Subcutaneous abdominal adipose tissue (tissue), 5 donors: ENCODE data around the gene PFKP.

Experiments
- H3K27ac ChIP-seq: one replicate; pipeline ENCODE4 v1.7.0; 2013; ENCODE audit warnings: low read depth, mild to moderate bottlenecking, inconsistent platforms, low read length, moderate library complexity
- H3K27me3 ChIP-seq, 5 donors: one replicate each; pipeline ENCODE4 v1.7.0; 2013; ENCODE audit warnings: low read length in 5 of 5, inconsistent platforms in 1 of 5; ENCODE audit not compliant: control insufficient read depth in 5 of 5, insufficient read depth in 4 of 5
- H3K36me3 ChIP-seq, 5 donors: one replicate each; pipeline ENCODE4 v1.7.0; 2013; ENCODE audit warnings: low read length in 5 of 5; ENCODE audit not compliant: control insufficient read depth in 5 of 5, insufficient read depth in 5 of 5
- H3K4me1 ChIP-seq, 5 donors: one replicate each; pipeline ENCODE4 v1.7.0; 2013; ENCODE audit warnings: low read length in 5 of 5, mild to moderate bottlenecking in 3 of 5, moderate library complexity in 1 of 5; ENCODE audit not compliant: control insufficient read depth in 5 of 5, insufficient read depth in 5 of 5
- H3K4me3 ChIP-seq, 5 donors: one replicate each; pipeline ENCODE4 v1.7.0; 2013; ENCODE audit warnings: low read length in 5 of 5, low read depth in 1 of 5
- H3K9ac ChIP-seq, 5 donors: one replicate each; pipeline ENCODE4 v1.7.0; 2013; ENCODE audit warnings: low read length in 5 of 5, mild to moderate bottlenecking in 4 of 5, moderate library complexity in 3 of 5
- H3K9me3 ChIP-seq, 5 donors: one replicate each; pipeline ENCODE4 v1.7.0; 2013; ENCODE audit warnings: low read length in 5 of 5; ENCODE audit not compliant: control insufficient read depth in 5 of 5
- donor health status: healthy.
- donor health status: healthy.
- donor health status: healthy.
- donor health status: healthy.
- donor health status: healthy.

PFKP gene

DNA sequence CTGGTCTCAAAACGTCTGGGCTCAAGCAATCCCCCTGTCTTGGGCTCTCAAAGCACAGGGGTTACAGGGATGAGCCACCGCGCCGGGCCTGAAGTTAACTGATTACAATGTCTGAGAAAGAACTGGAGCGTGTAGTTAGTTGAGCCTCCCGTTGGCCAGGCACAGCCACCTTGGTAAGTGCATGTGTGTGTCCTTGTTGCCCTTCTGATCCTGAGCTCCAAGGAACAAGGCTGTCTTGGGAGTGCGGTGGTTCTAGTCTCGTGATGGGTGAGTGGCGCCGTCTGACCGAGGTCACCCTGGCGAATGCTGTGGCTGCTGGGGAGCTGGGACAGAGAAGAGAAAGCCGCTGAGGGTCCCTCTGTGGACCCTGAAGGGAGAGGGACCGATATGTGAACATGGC lies 54.7 kb downstream of the PFKP start:
- Histone ChIP-seq H3K9me3 (no peaks in the 10 kb centered on the region), H3K4me3 (no peak overlapping the region), H3K27me3 (peaks cover 0 to 4% (median 0%) of the 10 kb centered on the region in 5 donors), H3K9ac (no peak overlapping the region), H3K4me1 (peaks cover 4 to 14% (median 13%) of the 10 kb centered on the region in 5 donors), H3K27ac (no peak overlapping the region), H3K36me3 (peaks cover 0 to 43% (median 28%) of the 10 kb centered on the region in 5 donors)

- no peak overlapping the region for H3K4me3 ChIP-seq
- no peaks in the 10 kb centered on the region for H3K27me3 ChIP-seq
- no peak overlapping the region for H3K27ac ChIP-seq
- H3K9ac ChIP-seq: no peak overlapping the region
- H3K9me3 ChIP-seq: no peaks in the 10 kb centered on the region
- H3K36me3 ChIP-seq: peaks cover 0 to 37% (median 22%) of the 10 kb centered on the region in 5 donors
- peaks cover 4 to 19% (median 16%) of the 10 kb centered on the region in 5 donors for H3K4me1 ChIP-seq
Measured at GRCh38 chr10:3122486-3123205, 55.3 kb downstream of the PFKP start.

DNA sequence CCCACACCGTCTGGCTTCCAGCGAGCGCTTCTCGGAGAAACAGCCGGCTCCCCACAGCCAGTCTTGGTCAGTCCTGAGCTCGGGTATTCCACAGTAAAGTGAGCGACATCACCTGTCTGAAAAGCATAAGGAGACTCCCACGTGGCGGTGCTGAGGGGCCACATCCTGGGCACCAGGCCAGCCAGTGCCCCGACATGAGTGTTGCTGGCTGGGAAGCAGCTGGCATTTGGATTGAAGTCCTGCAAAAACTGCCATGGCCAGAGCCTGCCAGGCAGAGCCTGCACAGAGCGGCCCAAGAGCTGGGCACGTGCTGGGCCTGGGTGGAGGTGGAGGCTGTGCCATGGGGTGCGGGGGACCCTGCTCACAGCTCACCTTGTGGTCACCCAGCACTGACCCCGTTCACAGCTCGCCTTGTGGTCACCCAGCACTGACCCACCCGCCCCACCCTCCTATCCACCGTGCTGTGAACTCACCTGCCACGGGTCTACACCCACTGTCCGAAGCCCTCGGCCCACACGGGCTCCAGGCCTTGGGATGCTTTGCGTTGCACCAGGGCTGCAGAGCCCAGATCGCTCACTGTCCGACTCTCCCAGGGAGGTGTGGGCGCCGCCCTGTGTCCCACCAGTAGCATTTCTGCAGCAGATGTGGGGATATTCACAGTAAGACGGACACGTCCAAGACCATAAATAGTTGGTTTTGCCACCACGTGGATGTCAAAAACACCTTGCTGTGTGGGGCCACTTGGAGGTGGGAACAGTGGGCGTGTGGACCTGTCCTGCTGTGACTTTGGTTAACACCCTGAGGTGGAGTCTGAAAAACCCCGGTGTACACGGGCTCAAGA lies 56.4 kb downstream of the PFKP start:
- no peak overlapping the region for H3K27ac ChIP-seq
- H3K36me3 ChIP-seq: peaks cover 0 to 31% (median 18%) of the 10 kb centered on the region in 5 donors
- peaks cover 4 to 19% (median 16%) of the 10 kb centered on the region in 5 donors for H3K4me1 ChIP-seq
- no peaks in the 10 kb centered on the region for H3K27me3 ChIP-seq
- H3K9ac ChIP-seq: no peak overlapping the region
- H3K4me3 ChIP-seq: no peak overlapping the region
- no peaks in the 10 kb centered on the region for H3K9me3 ChIP-seq

- Histone ChIP-seq H3K27ac (no peak overlapping the region), H3K36me3 (peaks cover 0 to 29% (median 17%) of the 10 kb centered on the region in 5 donors), H3K9me3 (no peaks in the 10 kb centered on the region), H3K4me3 (no peak overlapping the region), H3K9ac (no peak overlapping the region), H3K4me1 (peaks cover 4 to 19% (median 16%) of the 10 kb centered on the region in 5 donors), H3K27me3 (no peaks in the 10 kb centered on the region)
Measured at GRCh38 chr10:3124412-3125175, 57.2 kb downstream of the PFKP start.

DNA sequence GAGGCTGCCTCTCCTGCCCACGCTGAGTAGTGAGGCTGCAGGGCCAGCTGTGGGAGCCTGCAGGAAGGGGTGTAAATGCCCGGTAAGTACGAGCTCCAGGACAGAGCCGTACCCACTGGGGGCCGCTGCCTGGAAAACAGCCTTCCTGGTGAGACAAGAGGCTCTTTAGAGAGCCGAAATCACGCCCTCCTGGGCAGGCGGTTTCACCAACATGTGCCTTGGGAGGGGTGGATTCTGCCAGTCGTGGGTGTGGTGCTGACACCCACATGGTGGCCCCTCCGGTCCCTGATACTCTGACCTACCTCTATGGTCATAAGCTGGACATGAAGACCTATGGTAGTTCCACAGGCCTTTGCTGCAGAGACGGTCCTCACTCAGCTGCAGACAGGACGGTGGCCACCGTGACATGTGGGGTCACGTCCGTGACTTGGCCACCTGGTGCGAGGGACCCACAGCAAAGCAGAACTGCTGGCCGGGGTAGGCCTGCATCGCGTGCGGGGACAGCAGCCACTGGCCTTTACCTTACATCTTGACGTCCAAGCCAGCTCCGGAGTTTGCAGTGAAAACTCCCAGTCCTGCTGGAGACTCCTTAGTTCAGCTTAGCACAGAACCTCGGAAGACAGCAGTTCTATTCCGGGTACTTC lies 58.3 kb downstream of the PFKP start:
- Histone ChIP-seq H3K27me3 (no peaks in the 10 kb centered on the region), H3K9ac (no peak overlapping the region), H3K9me3 (no peaks in the 10 kb centered on the region), H3K4me3 (no peak overlapping the region), H3K4me1 (peaks cover 4 to 19% (median 16%) of the 10 kb centered on the region in 5 donors), H3K27ac (no peak overlapping the region), H3K36me3 (peaks cover 0 to 37% (median 24%) of the 10 kb centered on the region in 5 donors)

- Histone ChIP-seq H3K27ac (no peak overlapping the region), H3K9ac (no peak overlapping the region), H3K36me3 (peaks cover 0 to 39% (median 24%) of the 10 kb centered on the region in 5 donors), H3K4me3 (no peak overlapping the region), H3K9me3 (no peaks in the 10 kb centered on the region), H3K4me1 (peaks cover 4 to 19% (median 16%) of the 10 kb centered on the region in 5 donors), H3K27me3 (no peaks in the 10 kb centered on the region)
Measured at GRCh38 chr10:3126249-3126648, 58.9 kb downstream of the PFKP start.

DNA sequence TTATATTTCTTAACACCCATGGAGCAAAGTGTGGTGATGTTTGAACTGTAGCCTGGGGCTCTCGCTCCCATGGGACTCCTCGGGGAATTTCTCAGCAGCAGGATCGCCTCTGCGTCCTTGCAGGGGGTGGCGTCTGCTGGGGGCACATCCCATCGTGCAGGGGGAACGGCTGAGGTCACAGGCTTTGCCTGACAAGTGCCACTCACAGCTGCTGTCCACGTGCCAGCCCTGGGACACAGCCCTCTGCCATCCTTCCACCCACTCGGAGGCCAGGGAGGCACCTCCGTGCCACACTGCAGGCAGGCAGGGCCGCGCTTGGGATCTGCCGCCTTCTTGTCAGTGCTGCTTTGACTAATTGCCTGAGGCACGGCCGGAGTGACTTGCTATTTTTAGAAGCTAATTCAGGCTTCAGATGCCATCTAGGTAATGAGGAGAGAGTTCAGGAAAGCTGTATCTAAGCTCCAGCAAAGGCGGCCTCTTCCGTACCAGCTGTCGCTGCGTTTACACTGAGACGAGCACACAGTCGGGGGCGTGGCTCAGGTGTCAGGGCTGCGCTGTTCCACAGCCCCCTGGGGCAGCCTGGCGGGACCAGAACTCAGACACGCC lies 59.5 kb downstream of the PFKP start:
- Histone ChIP-seq H3K27me3 (no peaks in the 10 kb centered on the region), H3K9me3 (no peaks in the 10 kb centered on the region), H3K9ac (no peak overlapping the region), H3K4me1 (peaks cover 4 to 19% (median 16%) of the 10 kb centered on the region in 5 donors), H3K27ac (no peak overlapping the region), H3K36me3 (peaks cover 0 to 42% (median 24%) of the 10 kb centered on the region in 5 donors), H3K4me3 (no peak overlapping the region)

DNA sequence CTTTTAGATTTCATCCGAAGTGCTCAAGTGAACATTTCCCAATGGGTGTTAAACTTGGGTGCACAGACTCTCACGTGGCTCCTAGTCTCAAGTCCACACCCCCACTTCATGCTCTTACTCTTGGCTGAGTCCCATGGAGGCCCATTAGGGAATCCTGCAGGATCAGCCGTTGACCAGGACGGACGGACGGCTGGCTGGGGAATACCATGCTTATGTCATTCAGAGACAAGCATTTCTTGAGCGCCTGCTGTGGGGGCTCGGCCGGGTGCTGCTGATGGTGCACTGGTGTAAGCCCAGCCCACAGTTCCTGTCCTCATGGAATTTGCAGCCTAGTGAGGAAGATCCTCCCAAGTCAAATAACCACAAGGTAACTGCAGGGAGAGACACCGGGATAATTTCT lies 60.6 kb downstream of the PFKP start:
- Histone ChIP-seq H3K27me3 (no peaks in the 10 kb centered on the region), H3K4me3 (no peak overlapping the region), H3K9me3 (no peaks in the 10 kb centered on the region), H3K4me1 (peaks cover 4 to 19% (median 16%) of the 10 kb centered on the region in 5 donors), H3K36me3 (peaks cover 0 to 43% (median 28%) of the 10 kb centered on the region in 5 donors), H3K9ac (no peak overlapping the region), H3K27ac (no peak overlapping the region)
